Measurements from ENCODE around the gene ADAMTS16. TPM values are rescaled to one million over a fixed set of nuclear protein-coding genes. Genes with fewer than 3 reads are reported as not detected.

ADAMTS16 gene, protein sequence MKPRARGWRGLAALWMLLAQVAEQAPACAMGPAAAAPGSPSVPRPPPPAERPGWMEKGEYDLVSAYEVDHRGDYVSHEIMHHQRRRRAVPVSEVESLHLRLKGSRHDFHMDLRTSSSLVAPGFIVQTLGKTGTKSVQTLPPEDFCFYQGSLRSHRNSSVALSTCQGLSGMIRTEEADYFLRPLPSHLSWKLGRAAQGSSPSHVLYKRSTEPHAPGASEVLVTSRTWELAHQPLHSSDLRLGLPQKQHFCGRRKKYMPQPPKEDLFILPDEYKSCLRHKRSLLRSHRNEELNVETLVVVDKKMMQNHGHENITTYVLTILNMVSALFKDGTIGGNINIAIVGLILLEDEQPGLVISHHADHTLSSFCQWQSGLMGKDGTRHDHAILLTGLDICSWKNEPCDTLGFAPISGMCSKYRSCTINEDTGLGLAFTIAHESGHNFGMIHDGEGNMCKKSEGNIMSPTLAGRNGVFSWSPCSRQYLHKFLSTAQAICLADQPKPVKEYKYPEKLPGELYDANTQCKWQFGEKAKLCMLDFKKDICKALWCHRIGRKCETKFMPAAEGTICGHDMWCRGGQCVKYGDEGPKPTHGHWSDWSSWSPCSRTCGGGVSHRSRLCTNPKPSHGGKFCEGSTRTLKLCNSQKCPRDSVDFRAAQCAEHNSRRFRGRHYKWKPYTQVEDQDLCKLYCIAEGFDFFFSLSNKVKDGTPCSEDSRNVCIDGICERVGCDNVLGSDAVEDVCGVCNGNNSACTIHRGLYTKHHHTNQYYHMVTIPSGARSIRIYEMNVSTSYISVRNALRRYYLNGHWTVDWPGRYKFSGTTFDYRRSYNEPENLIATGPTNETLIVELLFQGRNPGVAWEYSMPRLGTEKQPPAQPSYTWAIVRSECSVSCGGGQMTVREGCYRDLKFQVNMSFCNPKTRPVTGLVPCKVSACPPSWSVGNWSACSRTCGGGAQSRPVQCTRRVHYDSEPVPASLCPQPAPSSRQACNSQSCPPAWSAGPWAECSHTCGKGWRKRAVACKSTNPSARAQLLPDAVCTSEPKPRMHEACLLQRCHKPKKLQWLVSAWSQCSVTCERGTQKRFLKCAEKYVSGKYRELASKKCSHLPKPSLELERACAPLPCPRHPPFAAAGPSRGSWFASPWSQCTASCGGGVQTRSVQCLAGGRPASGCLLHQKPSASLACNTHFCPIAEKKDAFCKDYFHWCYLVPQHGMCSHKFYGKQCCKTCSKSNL
- total RNA-seq (2014; rRNA removed; shearing (Covaris generic)) (0.11 and 0.13 TPM in 2 replicates), polyA plus RNA-seq (2016; fragmentation: Nextera tagmentation; extraction: Ambion mirVana) (0.11 and 0.65 TPM in 2 replicates)

DNA sequence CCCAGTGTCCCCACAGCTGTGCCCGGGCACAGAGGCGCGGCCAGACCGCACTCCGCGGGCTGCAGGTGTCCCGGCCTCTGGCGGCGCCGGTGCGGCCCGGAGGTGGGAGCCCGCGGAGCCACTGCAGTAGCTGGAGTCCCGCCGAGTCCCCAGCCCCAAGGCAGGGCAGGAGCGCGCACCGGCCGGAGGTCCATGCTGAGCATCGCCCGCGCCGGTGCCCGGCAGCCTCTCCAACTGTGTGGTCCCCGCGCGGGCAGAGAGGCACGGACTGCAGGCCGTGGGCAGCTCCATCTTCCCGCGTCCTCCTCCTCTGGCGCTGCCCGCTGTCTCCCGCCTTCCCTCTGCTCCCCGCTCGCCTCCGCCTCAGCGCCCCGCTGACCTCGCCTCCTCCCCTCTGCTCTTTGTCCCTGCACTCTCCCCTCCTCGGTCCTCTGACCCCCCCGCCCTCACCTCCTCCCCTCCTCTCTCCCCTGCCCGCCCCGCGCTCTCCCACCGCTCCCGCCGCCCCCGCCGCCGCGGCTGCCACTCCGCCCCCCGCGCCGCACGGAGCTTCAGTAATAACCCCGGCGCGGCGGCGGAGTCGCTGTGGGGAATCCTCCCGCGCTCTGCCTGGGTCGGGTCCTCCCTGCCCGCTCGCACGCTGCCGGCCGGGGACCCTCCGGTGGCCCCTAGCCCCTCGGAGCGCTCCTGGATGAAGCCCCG is at the start of gene ADAMTS16:
Gene ADAMTS16 (plus strand): TSS at position 554 of the 702 bp plus-strand sequence. CDS start 138 bp downstream, at position 692.
- Histone ChIP-seq H2AFZ (no peak within 1 kb of the TSS), H3K4me3 (peak within 1 kb of the TSS; percentile 32; the same call in 1 of the 2 replicates), H3K4me2 (ENCODE audit: unreplicated experiment) (peak within 1 kb of the TSS; percentile 20), H3K9me3 (ENCODE audit: low read depth) (no peaks in the 10 kb centered on the region), H3K79me2 (ENCODE audit: insufficient read depth) (no peaks in the 10 kb centered on the region), H3K27me3 (replicated peaks; ENCODE audit: insufficient read depth) (peaks cover 21% of the 10 kb centered on the region), H3K4me1 (ENCODE audit: insufficient read depth) (no peaks in the 10 kb centered on the region), H3F3A (ENCODE audit: insufficient read depth) (no peaks in the 10 kb centered on the region), H4K20me1 (ENCODE audit: insufficient read depth) (no peaks in the 10 kb centered on the region), H3K27ac (no peak within 1 kb of the TSS), H3K9me2 (ENCODE audit: insufficient read depth) (no peaks in the 10 kb centered on the region), H3K36me3 (ENCODE audit: low read depth) (no peaks in the 10 kb centered on the region), H3K9ac (no peak within 1 kb of the TSS)
- TF ChIP-seq EZH2phosphoT487 (IDR thresholded peaks at IDR 0.05; ENCODE audit: insufficient read depth, low read depth) (no peak), EZH2 (IDR thresholded peaks at IDR 0.05; ENCODE audit: insufficient read depth, poor library complexity, severe bottlenecking) (no peak)
- in situ Hi-C loops (cut with MboI): loop anchor here (10.0 kb wide), 1 partner anchor 265 kb away; no protein-coding TSS in a partner anchor
- DNase-seq: peak; percentile 21
- WGBS, 2 experiments (ENCODE audit: low coverage in 1 of 2, low lambda C conversion rate in 2 of 2, missing lambda C conversion rate in 2 of 2): 0 to 2% methylated on average over 38 to 55 of the region's 76 CpGs

DNA sequence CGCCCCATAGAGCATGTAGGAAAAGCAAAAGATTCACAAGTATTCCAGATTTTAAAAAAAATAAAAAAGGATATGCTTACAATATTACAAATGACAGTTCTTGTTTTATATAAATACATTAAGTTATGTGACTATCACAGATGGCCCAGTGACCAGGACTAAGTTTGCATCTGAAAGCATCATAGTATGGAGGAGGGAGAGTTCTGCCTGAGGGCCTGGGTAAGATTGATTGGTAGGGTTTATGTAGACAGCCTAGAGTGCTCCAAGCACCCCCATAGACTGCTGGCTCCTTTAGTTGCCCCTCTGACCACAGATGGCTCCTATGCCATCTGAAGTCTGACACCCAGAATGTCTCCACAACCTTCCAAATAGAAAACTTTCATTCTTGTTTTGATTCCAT is 48.0 kb upstream of the ADAMTS16 start:
- Histone ChIP-seq H3K4me1 (ENCODE audit: insufficient read depth) (no peaks in the 10 kb centered on the region), H3K27ac (no peak overlapping the region), H2AFZ (no peak overlapping the region), H3K4me3 (no peak overlapping the region), H3K4me2 (ENCODE audit: unreplicated experiment) (no peak overlapping the region), H3K27me3 (replicated peaks; ENCODE audit: insufficient read depth) (peaks cover 26% of the 10 kb centered on the region), H3K9me2 (ENCODE audit: insufficient read depth) (no peaks in the 10 kb centered on the region), H3F3A (ENCODE audit: insufficient read depth) (no peaks in the 10 kb centered on the region), H3K9ac (no peak overlapping the region), H4K20me1 (ENCODE audit: insufficient read depth) (no peaks in the 10 kb centered on the region), H3K9me3 (ENCODE audit: low read depth) (no peaks in the 10 kb centered on the region), H3K79me2 (ENCODE audit: insufficient read depth) (no peaks in the 10 kb centered on the region), H3K36me3 (ENCODE audit: low read depth) (no peaks in the 10 kb centered on the region)
- no peak for TF ChIP-seq EZH2phosphoT487 (IDR thresholded peaks at IDR 0.05; ENCODE audit: insufficient read depth, low read depth)
- TF ChIP-seq EZH2 (IDR thresholded peaks at IDR 0.05; ENCODE audit: insufficient read depth, poor library complexity, severe bottlenecking): no peak
- WGBS, 2 experiments (ENCODE audit: low coverage in 1 of 2, low lambda C conversion rate in 2 of 2, missing lambda C conversion rate in 2 of 2): 3 to 8% methylated on average over 1 of the region's 1 CpG
- in situ Hi-C loops (cut with MboI): no loop called here
- DNase-seq: no peak

GRCh38 chr5:5100635-5101034 is 39.5 kb upstream of the ADAMTS16 start:
- Histone ChIP-seq H2AFZ (no peak overlapping the region), H3F3A (ENCODE audit: insufficient read depth) (no peaks in the 10 kb centered on the region), H3K27me3 (replicated peaks; ENCODE audit: insufficient read depth) (0 out of 2 replicates have a peak, but pooled peaks cover 20% of the 10 kb centered on the region), H3K4me1 (ENCODE audit: insufficient read depth) (no peaks in the 10 kb centered on the region), H3K36me3 (ENCODE audit: low read depth) (no peaks in the 10 kb centered on the region), H3K9me3 (ENCODE audit: low read depth) (no peaks in the 10 kb centered on the region), H4K20me1 (ENCODE audit: insufficient read depth) (no peaks in the 10 kb centered on the region), H3K79me2 (ENCODE audit: insufficient read depth) (no peaks in the 10 kb centered on the region), H3K27ac (no peak overlapping the region), H3K4me2 (ENCODE audit: unreplicated experiment) (no peak overlapping the region), H3K9me2 (ENCODE audit: insufficient read depth) (no peaks in the 10 kb centered on the region), H3K9ac (no peak overlapping the region), H3K4me3 (no peak overlapping the region)
- no peak for TF ChIP-seq EZH2 (IDR thresholded peaks at IDR 0.05; ENCODE audit: insufficient read depth, poor library complexity, severe bottlenecking)
- TF ChIP-seq EZH2phosphoT487 (IDR thresholded peaks at IDR 0.05; ENCODE audit: insufficient read depth, low read depth): no peak
- in situ Hi-C loops (cut with MboI): no loop called here
- no peak for DNase-seq
- WGBS, 2 experiments (ENCODE audit: low coverage in 1 of 2, low lambda C conversion rate in 2 of 2, missing lambda C conversion rate in 2 of 2): 20 to 27% methylated on average over 4 of the region's 4 CpGs
